K562 (cell line): Measurements from ENCODE around the gene PSMC4. TPM values are rescaled to one million over a fixed set of nuclear protein-coding genes. Genes with fewer than 3 reads are reported as not detected.

ENCODE experiments used
- CHD1 ChIP-seq: fragments of 200-600 bp; sonication (generic); IDR thresholded peaks from one replicate; pipeline ENCODE4 v1.6.1; 2012; ENCODE audit warnings: mild to moderate bottlenecking, moderate library complexity, low read length, inconsistent platforms
- CLOCK ChIP-seq: fragments of 250-450 bp; sonication (Bioruptor Pico); IDR thresholded peaks from 2 replicates; pipeline ENCODE4 v1.4.0; 2020; ENCODE audit warnings: mild to moderate bottlenecking, moderate library complexity, borderline replicate concordance
- COPS2 ChIP-seq: fragments of 450-650 bp; conservative IDR thresholded peaks from 2 replicates; pipeline ENCODE4 v1.6.1; 2016; ENCODE audit warnings: mild to moderate bottlenecking, moderate library complexity
- ESRRB ChIP-seq: fragments of 250-450 bp; sonication (Bioruptor Pico); IDR thresholded peaks from 2 replicates; pipeline ENCODE4 v1.5.0; 2020; ENCODE audit warnings: mild to moderate bottlenecking, moderate library complexity, borderline replicate concordance
- GATAD2A ChIP-seq: fragments of 450-650 bp; IDR thresholded peaks from 2 replicates; pipeline ENCODE4 v1.6.1; 2017
- ILF3 ChIP-seq: fragments of 450-650 bp; IDR thresholded peaks from 2 replicates; pipeline ENCODE4 v1.6.1; 2018; ENCODE audit warnings: antibody characterized with exemption, mild to moderate bottlenecking, moderate library complexity, borderline replicate concordance
- KHSRP ChIP-seq: fragments of 450-650 bp; IDR thresholded peaks from 2 replicates; pipeline ENCODE4 v1.6.1; 2017
- MCM7 ChIP-seq, 2 experiments: fragments of 450-650 bp; IDR thresholded peaks; 2 replicates each; pipeline ENCODE4 v1.6.1; 2016 to 2018
- MYC ChIP-seq, 2 experiments: fragments of 250-450 bp in 1 of 2; sonication (Bioruptor Pico) in 1 of 2; IDR thresholded peaks; 2 replicates each; pipeline versions ENCODE4 v1.5.1 to v1.6.1; 2012 to 2021; ENCODE audit warnings: low read depth in 2 of 2, borderline replicate concordance in 1 of 2, improper control_type of control experiment in 1 of 2, low read length in 1 of 2, mild to moderate bottlenecking in 1 of 2, moderate library complexity in 1 of 2
- NFE2L1 ChIP-seq: fragments of 450-650 bp; IDR thresholded peaks from 2 replicates; pipeline ENCODE4 v1.6.1; 2016; ENCODE audit warnings: missing genetic modification characterization, low read depth, mild to moderate bottlenecking, missing compliant biosample characterization, moderate library complexity, borderline replicate concordance
- PCBP1 ChIP-seq: fragments of 200-400 bp; formaldehyde crosslinking; IDR thresholded peaks from 2 replicates; pipeline ENCODE4 v1.6.1; 2018; ENCODE audit warnings: mild to moderate bottlenecking, low read depth, low read length; ENCODE audit not compliant: poor library complexity, severe bottlenecking
- SIN3B ChIP-seq: fragments of 450-650 bp; IDR thresholded peaks from 2 replicates; pipeline ENCODE4 v1.6.1; 2017; ENCODE audit warnings: low read depth, mild to moderate bottlenecking, moderate library complexity
- SMAD4 ChIP-seq: fragments of 250-450 bp; sonication (Bioruptor Pico); conservative IDR thresholded peaks from 2 replicates; pipeline ENCODE4 v1.8.0; 2021; ENCODE audit warnings: inconsistent platforms, mild to moderate bottlenecking, moderate library complexity
- SMARCC2 ChIP-seq: fragments of 450-650 bp; IDR thresholded peaks from 2 replicates; pipeline ENCODE4 v1.6.1; 2017; ENCODE audit warnings: antibody characterized with exemption, moderate library complexity, mild to moderate bottlenecking, low read depth
- STAT5B ChIP-seq: fragments of 250-450 bp; sonication (Bioruptor Pico); IDR thresholded peaks from 2 replicates; pipeline ENCODE4 v1.8.0; 2021; ENCODE audit warnings: mild to moderate bottlenecking, inconsistent platforms
- TCF7L2 ChIP-seq: fragments of 150-350 bp; IDR thresholded peaks from 2 replicates; pipeline ENCODE4 v1.6.1; 2016; ENCODE audit warnings: low read depth, mild to moderate bottlenecking, low read length, moderate library complexity
- TOE1 ChIP-seq, 2 experiments: fragments of 450-650 bp in 1 of 2; sonication (generic) in 1 of 2; formaldehyde crosslinking in 1 of 2; IDR thresholded peaks; 2 replicates each; pipeline versions ENCODE4 v1.7.1 to v1.8.0; 2016 to 2022; ENCODE audit warnings: borderline replicate concordance in 2 of 2, mild to moderate bottlenecking in 2 of 2, antibody characterized with exemption in 1 of 2, inconsistent platforms in 1 of 2, low read depth in 1 of 2, missing genetic modification reagents in 1 of 2, moderate library complexity in 1 of 2
- ZFP1 ChIP-seq: fragments of 450-650 bp; formaldehyde crosslinking; IDR thresholded peaks from 2 replicates; pipeline ENCODE4 v1.4.0; 2020; ENCODE audit warnings: mild to moderate bottlenecking, mixed read lengths
- ZNF24 ChIP-seq: fragments of 450-650 bp; IDR thresholded peaks from 2 replicates; pipeline ENCODE4 v1.6.1; 2016
- ZNF253 ChIP-seq: fragments of 250-450 bp; sonication (Bioruptor Pico); conservative IDR thresholded peaks from 2 replicates; pipeline ENCODE4 v1.6.1; 2021; ENCODE audit warnings: mild to moderate bottlenecking
- ZNF592 ChIP-seq: fragments of 450-650 bp; IDR thresholded peaks from 2 replicates; pipeline ENCODE4 v1.6.1; 2017; ENCODE audit warnings: antibody characterized with exemption, mild to moderate bottlenecking
- ZNF668 ChIP-seq: fragments of 250-450 bp; sonication (Bioruptor Pico); IDR thresholded peaks from 2 replicates; pipeline ENCODE4 v1.8.0; 2022; ENCODE audit warnings: mild to moderate bottlenecking, inconsistent platforms
- polyA plus RNA-seq, 8 experiments: library from polyadenylated mRNA; depleted of rRNA in 4 of 8; stranded (reverse) in 5 of 8; unstranded in 3 of 8; fragments of >200 nt; fragmentation: Nextera tagmentation in 2 of 8; fragmentation: Illumina TruSeq in 1 of 8; extraction: Ambion mirVana in 2 of 8; extraction: Trizol in 1 of 8; gene quantifications; 2 replicates each; pipeline versions ENCODE4 v1.2.1 to v1.2.3, GENCODE V29; 2011 to 2014; ENCODE audit warnings: inconsistent platforms in 1 of 8, missing spikeins in 1 of 8
- total RNA-seq, 7 experiments: library from RNA; depleted of rRNA in 6 of 7; stranded (reverse); fragments of >200 nt in 6 of 7; fragmentation: Illumina TruSeq in 2 of 7; extraction: Trizol in 2 of 7; gene quantifications; 2 replicates each; pipeline versions ENCODE4 v1.2.1 to v1.2.3, GENCODE V29; 2011 to 2021; ENCODE audit warnings: low replicate concordance in 1 of 7

Gene PSMC4
- total and polyA plus RNA-seq, 9 of the 15 experiments (the other 6 are each of a cell fraction or from before 2014, with no cell fraction given): 45.9 to 475 (median 142) TPM

- TF ChIP-seq ZNF592: peak; percentile 66
- no peak for TF ChIP-seq ZNF24
- no peak for TF ChIP-seq ESRRB
- no peak for TF ChIP-seq ZFP1
- no peak for TF ChIP-seq ZNF668 (CRISPR knock-in tag)
- no peak; the same call in 1 of the 2 replicates for TF ChIP-seq TOE1 (IDR thresholded peaks at IDR 0.05; ENCODE audit: borderline replicate concordance)
- TF ChIP-seq TOE1 (CRISPR knock-in tag; IDR thresholded peaks at IDR 0.05; ENCODE audit: borderline replicate concordance, low read depth): no peak
- no peak; the same call in 1 of the 2 replicates for TF ChIP-seq MYC (IDR thresholded peaks at IDR 0.05; ENCODE audit: low read depth, low read length)
- TF ChIP-seq MYC (CRISPR knock-in tag; IDR thresholded peaks at IDR 0.05; ENCODE audit: borderline replicate concordance, low read depth): 0 out of 2 replicates have a peak, but pooled peaks have one; percentile 57
- no peak for TF ChIP-seq PCBP1
- 0 out of 2 replicates have a peak, but pooled peaks have one; percentile 17 for TF ChIP-seq SMAD4 (CRISPR knock-in tag)
- no peak for TF ChIP-seq CLOCK (CRISPR knock-in tag)
- no peak for TF ChIP-seq GATAD2A
- TF ChIP-seq COPS2: no peak
- no peak for TF ChIP-seq KHSRP
- TF ChIP-seq ILF3: no peak
- TF ChIP-seq NFE2L1 (tag): no peak
- no peak for TF ChIP-seq STAT5B (CRISPR knock-in tag)
- TF ChIP-seq TCF7L2: no peak
- TF ChIP-seq SMARCC2: no peak
- no peak for TF ChIP-seq ZNF253 (CRISPR knock-in tag)
- no peak for TF ChIP-seq CHD1
- TF ChIP-seq MCM7 (IDR thresholded peaks at IDR 0.05): no peak
- TF ChIP-seq SIN3B: no peak
These were observed 26.1 kb downstream of the PSMC4 start, which contains the start of gene ZNF546 (continued) for GRCh38 chr19:39996811-39997637.
